LoVo (cell line): ENCODE measurements around the gene DNAAF9.
A peak's percentile ranks its signal among the peaks of the same experiment; 100 is the strongest.

ENCODE experiments used
- DNase-seq: peaks from one replicate; pipeline ENCODE4 v3.0.0-alpha.2; 2016; ENCODE audit warnings: low spot score

Gene DNAAF9

GRCh38 chr20:3371754-3372153 is 35.7 kb downstream of the DNAAF9 start:
- peak; percentile 9 for DNase-seq

- DNase-seq = no peak
Measured at GRCh38 chr20:3367089-3367488, 40.4 kb downstream of the DNAAF9 start.

DNA sequence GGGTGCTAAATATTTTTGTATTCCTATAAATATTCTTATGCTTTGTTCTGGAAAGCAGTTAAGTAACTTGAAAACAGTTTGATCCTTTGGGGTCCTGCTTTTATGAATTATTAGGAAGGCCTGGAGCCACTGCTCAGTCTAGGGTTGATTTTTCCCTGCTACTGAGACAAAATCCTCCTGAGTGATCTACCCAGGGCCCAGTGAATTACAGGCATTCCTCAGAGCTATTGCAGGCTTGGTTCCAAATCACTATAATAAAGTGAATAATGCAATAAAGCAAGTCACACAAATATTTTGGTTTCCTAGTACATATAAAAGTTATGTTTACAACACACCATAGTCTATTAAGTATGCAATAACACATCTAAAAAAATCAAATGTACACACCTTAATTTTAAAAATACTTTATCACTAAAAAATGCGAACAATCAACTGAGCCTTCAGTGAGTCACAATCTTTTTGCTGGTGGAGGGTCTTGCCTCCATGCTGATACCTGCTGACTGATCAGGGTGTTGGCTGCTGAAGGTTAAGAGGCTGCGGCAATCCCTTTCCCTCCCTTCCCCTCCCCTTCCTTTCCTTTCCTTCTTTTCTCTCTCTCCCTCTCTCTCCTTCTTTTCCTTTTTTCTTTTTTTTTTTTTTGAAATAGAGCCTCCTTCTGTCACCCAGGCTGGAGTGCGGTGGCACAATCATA is 43.0 kb downstream of the DNAAF9 start:
- no peak for DNase-seq

DNA sequence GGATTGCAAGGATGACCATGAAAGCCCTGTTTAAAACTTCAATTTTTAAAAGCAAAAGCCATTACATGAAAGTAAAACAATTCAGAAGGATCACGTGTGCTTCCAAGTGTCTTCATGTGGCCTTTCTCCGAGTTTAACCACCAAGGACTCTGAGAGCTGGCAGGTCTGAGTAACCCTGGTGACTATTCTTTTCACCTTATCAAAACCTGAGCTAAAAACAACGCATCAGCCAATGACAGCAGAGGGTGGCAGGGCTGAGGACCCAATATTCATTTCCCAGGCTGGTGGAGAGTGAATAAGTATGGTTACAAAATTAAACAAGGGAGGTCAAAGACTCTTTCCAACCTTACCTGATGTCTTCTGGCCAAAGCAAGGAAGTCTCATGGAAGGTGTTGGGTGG is 46.7 kb downstream of the DNAAF9 start:
- no peak for DNase-seq

GRCh38 chr20:3358676-3359340 is 48.7 kb downstream of the DNAAF9 start:
- DNase-seq = no peak
